HCT116 (cell line): ENCODE data around the gene HEATR5A. TPM values are rescaled to one million over a fixed set of nuclear protein-coding genes. Genes with fewer than 3 reads are reported as not detected.

Experiments
- ATAC-seq: fragments of 200-7000 bp; cut with Tn5 transposase; 2 replicates; pipeline ENCODE4 v1.9.1; 2020; ENCODE audit warnings: mild to moderate bottlenecking, moderate library complexity
- BruUV-seq: library from RNA; stranded (reverse); fragments of 400-500 nt; replicated peaks from 2 replicates; lab custom pipeline; 2021; lab: Mats Ljungman, UMichigan
- CTCF ChIA-PET: fragments of 300-600 bp; sonication (Branson Sonifier 250); formaldehyde crosslinking; loops from one replicate; lab custom pipeline; 2021; ENCODE audit warnings: antibody characterized with exemption; lab: Charles Lee
- POLR2A ChIA-PET: fragments of 300-600, 350-600 bp; sonication (Branson Sonifier 250); formaldehyde crosslinking; loops from one replicate; lab custom pipeline; 2021; ENCODE audit warnings: antibody characterized with exemption; lab: Charles Lee
- RAD21 ChIA-PET, 2 experiments: fragments of 300-600 bp; sonication (Branson Sonifier 250); formaldehyde crosslinking; loops; one replicate each; lab custom pipeline; 2023; ENCODE audit warnings: low total read pairs in 2 of 2; ENCODE audit not compliant: uncharacterized antibody in 2 of 2, unreplicated experiment in 2 of 2, low non-redundant PET in 1 of 2; lab: Charles Lee
- DNase-seq: peaks from one replicate; pipeline ENCODE4 v3.0.0-alpha.2; 2010; ENCODE audit warnings: low read depth, low spot score
- H2AFZ ChIP-seq: fragments of 200-600 bp; shearing (Covaris generic), sonication (generic); 2 replicates; pipeline ENCODE4 v1.6.1; 2017; ENCODE audit warnings: low read depth, mixed run types, mixed read lengths, antibody characterized with exemption, low read length; ENCODE audit not compliant: poor library complexity, severe bottlenecking
- H3K27ac ChIP-seq: 2 replicates; pipeline ENCODE4 v1.5.1; 2012; ENCODE audit warnings: low read depth, low read length
- H3K27me3 ChIP-seq: fragments of 200-600 bp; sonication (generic); 2 replicates; pipeline ENCODE4 v1.6.1; 2016; ENCODE audit warnings: mixed run types, low read length, mixed read lengths; ENCODE audit not compliant: insufficient read depth
- H3K36me3 ChIP-seq, 2 experiments: fragments of 200-500 bp in 1 of 2; fragments of 200-600 bp in 1 of 2; sonication (Bioruptor generic) in 1 of 2; sonication (generic) in 1 of 2; 2 replicates each; pipeline versions ENCODE4 v1.5.1 to v1.6.1; 2014 to 2016; ENCODE audit warnings: low read length in 2 of 2, inconsistent platforms in 1 of 2, mixed read lengths in 1 of 2, mixed run types in 1 of 2; ENCODE audit not compliant: insufficient read depth in 2 of 2, control insufficient read depth in 1 of 2
- H3K4me1 ChIP-seq, 2 experiments: fragments of 200-600 bp in 1 of 2; sonication (generic) in 1 of 2; 2 replicates each; pipeline versions ENCODE4 v1.5.1 to v1.6.1; 2012 to 2017; ENCODE audit warnings: low read length in 2 of 2, inconsistent platforms in 1 of 2, mild to moderate bottlenecking in 1 of 2, mixed read lengths in 1 of 2, mixed run types in 1 of 2, moderate library complexity in 1 of 2; ENCODE audit not compliant: insufficient read depth in 2 of 2, control insufficient read depth in 1 of 2
- H3K4me2 ChIP-seq: fragments of 200-600 bp; sonication (generic); 2 replicates; pipeline ENCODE4 v1.6.1; 2017; ENCODE audit warnings: mixed run types, low read length, mixed read lengths
- H3K4me3 ChIP-seq, 2 experiments: fragments of 200-600 bp in 1 of 2; sonication (generic) in 1 of 2; replicated peaks in 1 of 2; 2 replicates each; pipeline ENCODE4 v1.5.1; 2011 to 2016; ENCODE audit warnings: low read length in 2 of 2, control low read depth in 1 of 2, low read depth in 1 of 2, mild to moderate bottlenecking in 1 of 2, mixed read lengths in 1 of 2, mixed run types in 1 of 2
- H3K79me2 ChIP-seq: fragments of 200-600 bp; sonication (generic); 2 replicates; pipeline ENCODE4 v1.6.1; 2017; ENCODE audit warnings: mild to moderate bottlenecking, mixed run types, low read length, moderate library complexity, mixed read lengths; ENCODE audit not compliant: insufficient read depth
- H3K9ac ChIP-seq: fragments of 200-600 bp; sonication (generic); 2 replicates; pipeline ENCODE4 v1.6.1; 2016; ENCODE audit warnings: low read length, mixed read lengths
- H3K9me2 ChIP-seq: fragments of 200-600 bp; sonication (generic), shearing (Covaris generic); 2 replicates; pipeline ENCODE4 v1.6.1; 2017; ENCODE audit warnings: mixed run types, mild to moderate bottlenecking, moderate library complexity; ENCODE audit not compliant: insufficient read depth
- H3K9me3 ChIP-seq, 2 experiments: fragments of 200-500 bp in 1 of 2; fragments of 200-600 bp in 1 of 2; sonication (Bioruptor generic) in 1 of 2; sonication (generic) in 1 of 2; 2 replicates each; pipeline ENCODE4 v1.6.1; 2014 to 2017; ENCODE audit warnings: low read length in 2 of 2, mixed read lengths in 2 of 2, inconsistent platforms in 1 of 2, low read depth in 1 of 2, mild to moderate bottlenecking in 1 of 2, mixed run types in 1 of 2, moderate library complexity in 1 of 2; ENCODE audit not compliant: control insufficient read depth in 1 of 2, insufficient read depth in 1 of 2
- H4K20me1 ChIP-seq: fragments of 200-600 bp; sonication (generic), shearing (Covaris generic); 2 replicates; pipeline ENCODE4 v1.6.1; 2017; ENCODE audit warnings: mixed run types, mild to moderate bottlenecking, moderate library complexity; ENCODE audit not compliant: insufficient read depth
- ZFX ChIP-seq: fragments of 450-650 bp; IDR thresholded peaks from 2 replicates; pipeline ENCODE4 v1.6.1; 2017
- intact Hi-C: fragments of 100-400 bp; cut with micrococcal nuclease; formaldehyde crosslinking; loops from 2 replicates; pipeline ENCODE4 v1.10.0; 2022
- total RNA-seq: library from RNA; stranded (reverse); gene quantifications from one replicate; pipeline ENCODE4 v1.2.1, GENCODE V29; 2021; ENCODE audit not compliant: unreplicated experiment
- TF ChIP-seq, protein P1 (sequence below): IDR thresholded peaks from 2 replicates; pipeline ENCODE4 v1.6.1; 2012
- TF ChIP-seq, protein P2 (sequence below): IDR thresholded peaks from 2 replicates; pipeline ENCODE4 v1.6.1; 2012; ENCODE audit warnings: low read depth
- TF ChIP-seq, protein P3 (sequence below): IDR thresholded peaks from 2 replicates; pipeline ENCODE4 v1.6.1; 2012

Gene HEATR5A
- total RNA-seq, 1 experiment from 2014 or later = 20.9 TPM

DNA sequence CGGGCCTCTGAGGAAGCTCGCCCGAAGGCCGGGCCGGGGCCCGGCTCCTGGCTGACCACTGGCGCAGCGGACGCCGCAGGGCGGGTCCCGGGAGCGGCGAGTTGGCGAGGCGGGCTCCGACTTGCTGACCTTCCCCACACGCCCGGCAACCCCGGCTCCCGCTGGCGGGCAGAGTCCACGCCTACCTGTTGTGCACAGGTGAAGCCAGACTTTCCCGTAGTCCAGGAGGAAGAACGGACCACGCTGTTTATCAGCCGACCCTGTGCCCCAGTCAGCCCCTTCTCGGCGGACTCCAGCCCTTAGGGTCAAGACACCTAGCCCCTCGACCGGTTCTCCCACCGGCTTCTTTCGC lies 407 bp downstream of the HEATR5A start:
- H3K9ac ChIP-seq = peak overlapping the region; percentile 81
- ChIA-PET CTCF (interaction anchor here (0.9 to 1.0 kb wide), 2 partner anchors 26 to 37 kb away, joined by 3 read pairs; partner anchors contain the start of gene DTD2), RAD21 (no interaction called here), POLR2A (interaction anchor here (0.8 to 1.6 kb wide), 17 partner anchors 9 to 994 kb away, joined by 3 to 10 read pairs (median 4); partner anchors contain the start of genes DTD2 and STRN3)
- peak overlapping the region; percentile 96 for H3K4me2 ChIP-seq
- H3K27ac ChIP-seq = peak overlapping the region; percentile 75
- H4K20me1 ChIP-seq = no peaks in the 10 kb centered on the region
- peaks cover 23 to 35% of the 10 kb centered on the region in 2 experiments for H3K4me1 ChIP-seq
- TF ChIP-seq, protein P1, sequence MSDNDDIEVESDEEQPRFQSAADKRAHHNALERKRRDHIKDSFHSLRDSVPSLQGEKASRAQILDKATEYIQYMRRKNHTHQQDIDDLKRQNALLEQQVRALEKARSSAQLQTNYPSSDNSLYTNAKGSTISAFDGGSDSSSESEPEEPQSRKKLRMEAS = no peak
- TF ChIP-seq, protein P2, sequence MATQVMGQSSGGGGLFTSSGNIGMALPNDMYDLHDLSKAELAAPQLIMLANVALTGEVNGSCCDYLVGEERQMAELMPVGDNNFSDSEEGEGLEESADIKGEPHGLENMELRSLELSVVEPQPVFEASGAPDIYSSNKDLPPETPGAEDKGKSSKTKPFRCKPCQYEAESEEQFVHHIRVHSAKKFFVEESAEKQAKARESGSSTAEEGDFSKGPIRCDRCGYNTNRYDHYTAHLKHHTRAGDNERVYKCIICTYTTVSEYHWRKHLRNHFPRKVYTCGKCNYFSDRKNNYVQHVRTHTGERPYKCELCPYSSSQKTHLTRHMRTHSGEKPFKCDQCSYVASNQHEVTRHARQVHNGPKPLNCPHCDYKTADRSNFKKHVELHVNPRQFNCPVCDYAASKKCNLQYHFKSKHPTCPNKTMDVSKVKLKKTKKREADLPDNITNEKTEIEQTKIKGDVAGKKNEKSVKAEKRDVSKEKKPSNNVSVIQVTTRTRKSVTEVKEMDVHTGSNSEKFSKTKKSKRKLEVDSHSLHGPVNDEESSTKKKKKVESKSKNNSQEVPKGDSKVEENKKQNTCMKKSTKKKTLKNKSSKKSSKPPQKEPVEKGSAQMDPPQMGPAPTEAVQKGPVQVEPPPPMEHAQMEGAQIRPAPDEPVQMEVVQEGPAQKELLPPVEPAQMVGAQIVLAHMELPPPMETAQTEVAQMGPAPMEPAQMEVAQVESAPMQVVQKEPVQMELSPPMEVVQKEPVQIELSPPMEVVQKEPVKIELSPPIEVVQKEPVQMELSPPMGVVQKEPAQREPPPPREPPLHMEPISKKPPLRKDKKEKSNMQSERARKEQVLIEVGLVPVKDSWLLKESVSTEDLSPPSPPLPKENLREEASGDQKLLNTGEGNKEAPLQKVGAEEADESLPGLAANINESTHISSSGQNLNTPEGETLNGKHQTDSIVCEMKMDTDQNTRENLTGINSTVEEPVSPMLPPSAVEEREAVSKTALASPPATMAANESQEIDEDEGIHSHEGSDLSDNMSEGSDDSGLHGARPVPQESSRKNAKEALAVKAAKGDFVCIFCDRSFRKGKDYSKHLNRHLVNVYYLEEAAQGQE = no peak
- TF ChIP-seq, protein P3, sequence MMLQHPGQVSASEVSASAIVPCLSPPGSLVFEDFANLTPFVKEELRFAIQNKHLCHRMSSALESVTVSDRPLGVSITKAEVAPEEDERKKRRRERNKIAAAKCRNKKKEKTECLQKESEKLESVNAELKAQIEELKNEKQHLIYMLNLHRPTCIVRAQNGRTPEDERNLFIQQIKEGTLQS = no peak
- 0 out of 2 replicates have a peak, but pooled peaks have one; percentile 9 for TF ChIP-seq ZFX
- no peaks in the 10 kb centered on the region for H3K9me3 ChIP-seq
- H3K36me3 ChIP-seq = no peaks in the 10 kb centered on the region
- no peaks in the 10 kb centered on the region for H3K27me3 ChIP-seq
- H3K4me3 ChIP-seq = peak overlapping the region; percentile 95 to 96
- peak overlapping the region; percentile 37 for H2AFZ ChIP-seq
- ATAC-seq (peak; percentile 77), DNase-seq (no peak)
- intact Hi-C loops = no loop called here
- H3K9me2 ChIP-seq = no peaks in the 10 kb centered on the region
- peaks cover 28% of the 10 kb centered on the region for H3K79me2 ChIP-seq
- no TSS peak for BruUV-seq
